ENCODE measurements around the gene CCDC172. TPM values are rescaled to one million over a fixed set of nuclear protein-coding genes. Genes with fewer than 3 reads are reported as not detected.

The CCDC172 gene
- total and polyA plus RNA-seq, 2 experiments from 2014 or later, result 4.6 to 17.6 TPM

GRCh38 chr10:116298586-116298985 is 25.7 kb upstream of the CCDC172 start:
- Mint-ChIP-seq H3K36me3 (ENCODE audit: low read depth) (no peaks in the 10 kb centered on the region; the same call in 2 of the 3 replicates), H3K4me3 (no peak overlapping the region), H3K27me3 (ENCODE audit: insufficient read depth, low read depth, poor library complexity) (no peaks in the 10 kb centered on the region), H3K4me1 (no peaks in the 10 kb centered on the region), H3K27ac (no peak overlapping the region), H3K9me3 (no peaks in the 10 kb centered on the region; the same call in 2 of the 3 replicates)
- Histone ChIP-seq H3K4me1 (ENCODE audit: insufficient read depth) (no peaks in the 10 kb centered on the region), H2AFZ (peak overlapping the region; percentile 33; the same call in 1 of the 2 replicates), H4K20me1 (replicated peaks; ENCODE audit: insufficient read depth) (no peaks in the 10 kb centered on the region), H3K79me2 (replicated peaks; ENCODE audit: insufficient read depth) (no peaks in the 10 kb centered on the region), H3K27me3 (ENCODE audit: insufficient read depth) (no peaks in the 10 kb centered on the region), H3K9me2 (ENCODE audit: insufficient read depth) (no peaks in the 10 kb centered on the region), H3K27ac (ENCODE audit: low read depth) (no peak overlapping the region), H3F3A (replicated peaks; ENCODE audit: low read depth) (no peaks in the 10 kb centered on the region), H3K4me3 (no peak overlapping the region), H3K36me3 (ENCODE audit: insufficient read depth) (no peaks in the 10 kb centered on the region), H3K4me2 (no peak overlapping the region)
- TF ChIP-seq ETS1 (IDR thresholded peaks at IDR 0.05), result no peak
- no peak for TF ChIP-seq ZNF462 (CRISPR knock-in tag; IDR thresholded peaks at IDR 0.05)
- TF ChIP-seq CTCF (conservative IDR thresholded peaks at IDR 0.05; ENCODE audit: low read depth in 2 of 2), result no peak
- no peak for TF ChIP-seq JUNB (IDR thresholded peaks at IDR 0.05; ENCODE audit: unreplicated experiment)
- TF ChIP-seq EZH2phosphoT487 (IDR thresholded peaks at IDR 0.05; ENCODE audit: unreplicated experiment), result no peak
- TF ChIP-seq NANOG (IDR thresholded peaks at IDR 0.05; ENCODE audit: borderline replicate concordance), result no peak
- no peak for TF ChIP-seq EZH2 (IDR thresholded peaks at IDR 0.05; ENCODE audit: low read depth, unreplicated experiment)
- no peak for TF ChIP-seq POLR2AphosphoS5 (IDR thresholded peaks at IDR 0.05; ENCODE audit: low read depth)
- TF ChIP-seq STAT1 (IDR thresholded peaks at IDR 0.05; ENCODE audit: unreplicated experiment), result no peak
- no peak for TF ChIP-seq REST (IDR thresholded peaks at IDR 0.05; ENCODE audit: unreplicated experiment)
- TF ChIP-seq ZNF331 (CRISPR knock-in tag; IDR thresholded peaks at IDR 0.05; ENCODE audit: low read depth), result no peak
- TF ChIP-seq ZNF114 (CRISPR knock-in tag; IDR thresholded peaks at IDR 0.05), result no peak
- no peak for TF ChIP-seq CREB1 (CRISPR knock-in tag; IDR thresholded peaks at IDR 0.05; ENCODE audit: low read depth)
- DNase-seq (ENCODE audit: low spot score), result no peak
- no peak for ATAC-seq

Measured in GM23338 (cell line).